OCI-LY3 (cell line): ENCODE data around the gene UBTD1.
A peak's percentile ranks its signal among the peaks of the same experiment; 100 is the strongest.

Experiments
- H2AFZ ChIP-seq: fragments of 200-600, 300-600 bp; shearing (Covaris generic); 2 replicates; pipeline ENCODE4 v1.6.0; 2014; ENCODE audit warnings: antibody characterized with exemption, low read depth, low read length
- H3K27ac ChIP-seq: fragments of 200-600, 300-600 bp; sonication (generic); 2 replicates; pipeline ENCODE4 v1.5.1; 2014; ENCODE audit warnings: mild to moderate bottlenecking, low read length, moderate library complexity, mixed read lengths
- H3K27me3 ChIP-seq: fragments of 200-600, 300-600 bp; sonication (generic); 2 replicates; pipeline ENCODE4 v1.6.1; 2014; ENCODE audit warnings: low read depth, low read length, mixed read lengths
- H3K36me3 ChIP-seq: fragments of 200-600, 300-600 bp; sonication (generic); replicated peaks from 2 replicates; pipeline ENCODE3; 2014; ENCODE audit warnings: low read depth, low read length, mixed read lengths
- H3K4me1 ChIP-seq: fragments of 300-600, 200-600 bp; sonication (generic); 2 replicates; pipeline ENCODE4 v1.6.1; 2014; ENCODE audit warnings: low read length, mixed read lengths
- H3K4me2 ChIP-seq: fragments of 200-600, 300-600 bp; sonication (generic); 2 replicates; pipeline ENCODE4 v1.6.1; 2014; ENCODE audit warnings: low read length, mixed read lengths
- H3K4me3 ChIP-seq: fragments of 300-600, 200-600 bp; sonication (generic); 2 replicates; pipeline ENCODE4 v1.5.1; 2014; ENCODE audit warnings: antibody characterized with exemption, mild to moderate bottlenecking, low read length, moderate library complexity
- H3K79me2 ChIP-seq: fragments of 300-600, 200-600 bp; shearing (Covaris generic); 2 replicates; pipeline ENCODE4 v1.6.1; 2014; ENCODE audit warnings: mild to moderate bottlenecking, low read length, mixed read lengths
- H3K9ac ChIP-seq: fragments of 300-600, 200-600 bp; shearing (Covaris generic); 2 replicates; pipeline ENCODE4 v1.6.0; 2014; ENCODE audit warnings: mild to moderate bottlenecking, low read length, moderate library complexity
- H3K9me3 ChIP-seq: fragments of 200-600, 300-600 bp; shearing (Covaris generic); 2 replicates; pipeline ENCODE4 v1.6.1; 2014; ENCODE audit warnings: low read length, mixed read lengths; ENCODE audit not compliant: insufficient read depth
- H4K20me1 ChIP-seq: fragments of 200-600, 300-600 bp; sonication (generic); 2 replicates; pipeline ENCODE4 v1.6.1; 2016; ENCODE audit warnings: low read length, mixed read lengths; ENCODE audit not compliant: insufficient read depth
- CTCF ChIP-seq: fragments of 200-600, 300-600 bp; sonication (generic); IDR thresholded peaks from 2 replicates; pipeline ENCODE4 v1.5.1; 2014; ENCODE audit warnings: antibody characterized with exemption, low read length, low read depth
- EZH2phosphoT487 ChIP-seq: fragments of 200-600 bp; shearing (Covaris generic); IDR thresholded peaks from 2 replicates; pipeline ENCODE4 v1.6.1; 2018; ENCODE audit warnings: antibody characterized with exemption, mixed run types, low read depth

Gene UBTD1

GRCh38 chr10:97611473-97611872 is 112.7 kb downstream of the UBTD1 start:
- no peaks in the 10 kb centered on the region for H4K20me1 ChIP-seq
- H3K79me2 ChIP-seq = no peaks in the 10 kb centered on the region
- H2AFZ ChIP-seq = no peak overlapping the region
- H3K4me3 ChIP-seq = no peak overlapping the region
- no peaks in the 10 kb centered on the region for H3K27me3 ChIP-seq
- TF ChIP-seq CTCF (no peak), EZH2phosphoT487 (no peak)
- H3K36me3 ChIP-seq = no peaks in the 10 kb centered on the region
- no peaks in the 10 kb centered on the region for H3K4me1 ChIP-seq
- no peak overlapping the region for H3K27ac ChIP-seq
- H3K9ac ChIP-seq = no peak overlapping the region
- H3K9me3 ChIP-seq = no peaks in the 10 kb centered on the region
- no peak overlapping the region for H3K4me2 ChIP-seq

GRCh38 chr10:97612386-97612785 is 113.7 kb downstream of the UBTD1 start:
- no peaks in the 10 kb centered on the region for H3K79me2 ChIP-seq
- H3K4me3 ChIP-seq = no peak overlapping the region
- no peak overlapping the region for H3K4me2 ChIP-seq
- no peak overlapping the region for H2AFZ ChIP-seq
- no peaks in the 10 kb centered on the region for H3K27me3 ChIP-seq
- H4K20me1 ChIP-seq = no peaks in the 10 kb centered on the region
- no peaks in the 10 kb centered on the region for H3K36me3 ChIP-seq
- no peaks in the 10 kb centered on the region for H3K9me3 ChIP-seq
- no peaks in the 10 kb centered on the region for H3K4me1 ChIP-seq
- no peak overlapping the region for H3K27ac ChIP-seq
- H3K9ac ChIP-seq = no peak overlapping the region
- TF ChIP-seq CTCF (peak; percentile 25; the same call in 1 of the 2 replicates), EZH2phosphoT487 (no peak)

GRCh38 chr10:97618285-97618684 is 119.6 kb downstream of the UBTD1 start:
- TF ChIP-seq EZH2phosphoT487 = no peak
- TF ChIP-seq CTCF = no peak
- no peak overlapping the region for H3K4me3 ChIP-seq
- H2AFZ ChIP-seq = no peak overlapping the region
- H3K27me3 ChIP-seq = no peaks in the 10 kb centered on the region
- H3K79me2 ChIP-seq = no peaks in the 10 kb centered on the region
- H3K9me3 ChIP-seq = no peaks in the 10 kb centered on the region
- H3K4me1 ChIP-seq = no peaks in the 10 kb centered on the region
- no peak overlapping the region for H3K4me2 ChIP-seq
- no peaks in the 10 kb centered on the region for H3K36me3 ChIP-seq
- no peak overlapping the region for H3K9ac ChIP-seq
- no peaks in the 10 kb centered on the region for H4K20me1 ChIP-seq
- no peak overlapping the region for H3K27ac ChIP-seq

DNA sequence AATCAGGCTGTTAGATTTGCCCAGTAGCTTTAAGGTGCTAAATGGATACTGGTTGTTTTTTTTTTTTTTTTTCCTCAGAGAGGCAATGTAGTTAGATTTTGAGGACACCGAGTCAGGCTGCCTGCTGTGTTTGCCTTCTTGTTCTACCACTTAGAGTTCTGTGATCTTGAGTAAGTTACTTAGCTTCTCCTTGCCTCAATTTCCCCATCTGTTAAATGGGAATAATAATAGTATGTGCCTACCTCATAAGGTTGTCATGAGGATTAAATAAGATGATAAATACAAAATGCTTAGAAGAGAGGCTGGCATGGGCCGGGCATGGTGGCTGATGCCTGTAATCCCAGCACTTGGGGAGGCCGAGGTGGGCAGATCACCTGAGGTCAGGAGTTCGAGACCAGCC is 120.0 kb downstream of the UBTD1 start:
- no peaks in the 10 kb centered on the region for H4K20me1 ChIP-seq
- no peaks in the 10 kb centered on the region for H3K36me3 ChIP-seq
- no peak overlapping the region for H3K4me3 ChIP-seq
- TF ChIP-seq CTCF (no peak), EZH2phosphoT487 (no peak)
- no peaks in the 10 kb centered on the region for H3K4me1 ChIP-seq
- H3K9ac ChIP-seq = no peak overlapping the region
- H2AFZ ChIP-seq = no peak overlapping the region
- no peaks in the 10 kb centered on the region for H3K79me2 ChIP-seq
- H3K27me3 ChIP-seq = no peaks in the 10 kb centered on the region
- H3K4me2 ChIP-seq = no peak overlapping the region
- no peak overlapping the region for H3K27ac ChIP-seq
- H3K9me3 ChIP-seq = no peaks in the 10 kb centered on the region
